Measurements from ENCODE around the gene SDK1. TPM values are rescaled to one million over a fixed set of nuclear protein-coding genes. Genes with fewer than 3 reads are reported as not detected.

SDK1 gene
- total RNA-seq, 4 donors from 2014 or later, result under 0.01 to 16.2 (median 7.2) TPM

GRCh38 chr7:4169455-4169854 lies 868.4 kb downstream of the SDK1 start:
- no peaks in the 10 kb centered on the region for H3K36me3 ChIP-seq
- H3K27me3 ChIP-seq, result no peaks in the 10 kb centered on the region
- TF ChIP-seq POLR2A (IDR thresholded peaks at IDR 0.05), result no peak
- TF ChIP-seq CTCF (IDR thresholded peaks at IDR 0.05), result no peak
- intact Hi-C loops (cut with DNase I; ENCODE audit: low total_unique reads), result no loop called here
- no peak overlapping the region for H3K4me3 ChIP-seq
- no peak for DNase-seq
- H3K9me3 ChIP-seq, result no peaks in the 10 kb centered on the region
- no peak overlapping the region for H3K27ac ChIP-seq
- no peaks in the 10 kb centered on the region for H3K4me1 ChIP-seq

GRCh38 chr7:4170997-4171786 lies 870.1 kb downstream of the SDK1 start:
- Histone ChIP-seq H3K36me3 (no peaks in the 10 kb centered on the region), H3K4me3 (no peak overlapping the region), H3K9me3 (no peaks in the 10 kb centered on the region), H3K27me3 (no peaks in the 10 kb centered on the region), H3K27ac (no peak overlapping the region), H3K4me1 (no peaks in the 10 kb centered on the region)
- no peak for DNase-seq
- TF ChIP-seq CTCF (IDR thresholded peaks at IDR 0.05), result no peak
- TF ChIP-seq POLR2A (IDR thresholded peaks at IDR 0.05), result no peak
- intact Hi-C loops (cut with DNase I; ENCODE audit: low total_unique reads), result no loop called here

GRCh38 chr7:4172883-4173282 lies 871.8 kb downstream of the SDK1 start:
- no peaks in the 10 kb centered on the region for H3K27me3 ChIP-seq
- TF ChIP-seq POLR2A (IDR thresholded peaks at IDR 0.05) (no peak), CTCF (IDR thresholded peaks at IDR 0.05) (no peak)
- no peak overlapping the region for H3K27ac ChIP-seq
- H3K4me1 ChIP-seq, result no peaks in the 10 kb centered on the region
- no peak for DNase-seq
- no peaks in the 10 kb centered on the region for H3K36me3 ChIP-seq
- no peaks in the 10 kb centered on the region for H3K9me3 ChIP-seq
- no peak overlapping the region for H3K4me3 ChIP-seq
- intact Hi-C loops (cut with DNase I; ENCODE audit: low total_unique reads), result no loop called here

- no peak overlapping the region for H3K4me3 ChIP-seq
- no peaks in the 10 kb centered on the region for H3K9me3 ChIP-seq
- no peaks in the 10 kb centered on the region for H3K4me1 ChIP-seq
- no peak overlapping the region for H3K27ac ChIP-seq
- intact Hi-C loops (cut with DNase I; ENCODE audit: low total_unique reads), result no loop called here
- no peaks in the 10 kb centered on the region for H3K36me3 ChIP-seq
- no peaks in the 10 kb centered on the region for H3K27me3 ChIP-seq
- DNase-seq, result no peak
- TF ChIP-seq CTCF (IDR thresholded peaks at IDR 0.05) (no peak), POLR2A (IDR thresholded peaks at IDR 0.05) (no peak)
These were observed 872.6 kb downstream of the SDK1 start for GRCh38 chr7:4173615-4174014.

- TF ChIP-seq CTCF (IDR thresholded peaks at IDR 0.05) (no peak), POLR2A (IDR thresholded peaks at IDR 0.05) (no peak)
- Histone ChIP-seq H3K4me3 (no peak overlapping the region), H3K4me1 (no peaks in the 10 kb centered on the region), H3K9me3 (no peaks in the 10 kb centered on the region), H3K27me3 (no peaks in the 10 kb centered on the region), H3K27ac (no peak overlapping the region), H3K36me3 (no peaks in the 10 kb centered on the region)
- no peak for DNase-seq
- intact Hi-C loops (cut with DNase I; ENCODE audit: low total_unique reads), result no loop called here
These were observed 873.0 kb downstream of the SDK1 start for GRCh38 chr7:4174016-4174415.

All from uterus (tissue), 4 donors.